A204.1 (cell line): ENCODE data around the gene IL21.
"Not testable (repeated sequence)": the region's sequence is repeated elsewhere in the genome, so short reads cannot be mapped to it uniquely, and the experiment has no call there.

ENCODE experiments used
- FAIRE-seq: peaks from 2 replicates; lab custom pipeline; 2012; peaks lifted over from hg19 to GRCh38; lab: Jason Lieb, UNC

Gene IL21

DNA sequence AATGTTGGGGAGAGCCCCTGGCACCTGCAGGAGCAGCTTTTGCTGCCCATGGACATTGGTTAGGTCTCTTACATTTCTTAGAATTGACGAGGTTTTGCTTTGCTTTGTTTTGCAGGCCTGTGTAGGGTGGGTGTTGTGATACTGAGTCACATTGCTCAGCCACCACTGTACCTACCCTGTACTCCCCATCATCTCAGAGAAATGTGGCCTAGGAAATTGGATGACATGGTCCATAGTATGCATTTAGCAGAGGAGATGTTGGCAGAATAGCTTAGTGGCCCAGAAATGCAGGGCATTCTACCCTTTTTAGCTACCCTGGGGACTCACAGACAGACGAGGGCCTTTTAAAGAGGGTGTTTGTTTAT lies 43.7 kb downstream of the IL21 start:
- no peak for FAIRE-seq

DNA sequence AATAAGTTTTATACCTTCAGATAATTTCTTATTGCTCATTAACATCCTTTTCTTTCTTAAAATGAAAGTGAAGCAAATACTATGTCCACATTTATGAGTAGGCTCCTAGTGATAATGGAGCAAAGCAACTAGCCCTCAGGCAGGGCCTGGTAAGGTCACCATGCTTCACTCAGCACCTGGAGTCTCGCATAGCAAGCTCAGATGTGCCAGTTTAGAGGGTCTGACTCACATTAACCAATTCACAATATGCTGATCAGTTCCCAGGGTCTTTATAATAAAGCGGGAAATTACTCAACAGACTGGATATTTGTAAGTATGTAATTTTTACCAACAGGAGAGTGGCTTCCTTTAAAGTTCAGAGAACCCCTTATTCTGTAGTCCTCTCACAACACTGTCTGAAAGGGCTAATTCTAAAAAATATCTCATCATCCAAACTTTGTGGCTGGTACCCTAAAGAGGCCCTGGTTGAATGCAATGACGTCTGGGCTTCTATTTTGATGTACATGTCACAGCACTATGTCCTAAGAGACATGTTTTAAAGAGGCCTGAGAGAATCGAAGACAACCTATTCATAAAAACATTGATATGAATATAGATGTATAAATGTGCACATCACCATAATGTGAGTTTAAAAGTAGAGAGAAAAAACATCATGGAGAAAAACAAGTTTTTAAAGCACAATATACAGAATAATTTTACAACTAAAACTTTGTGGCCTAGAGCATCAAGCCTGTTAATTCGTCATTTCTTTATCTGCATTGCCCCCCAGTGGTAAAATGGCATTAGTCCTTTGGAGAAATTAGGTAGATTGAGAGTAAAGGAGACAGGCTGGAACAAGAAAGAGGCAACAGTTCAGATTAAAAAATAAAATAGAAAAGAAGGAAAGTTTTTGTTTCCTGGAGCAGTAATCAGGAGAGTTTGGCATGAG lies 44.3 kb downstream of the IL21 start:
- FAIRE-seq: peak; percentile 98

DNA sequence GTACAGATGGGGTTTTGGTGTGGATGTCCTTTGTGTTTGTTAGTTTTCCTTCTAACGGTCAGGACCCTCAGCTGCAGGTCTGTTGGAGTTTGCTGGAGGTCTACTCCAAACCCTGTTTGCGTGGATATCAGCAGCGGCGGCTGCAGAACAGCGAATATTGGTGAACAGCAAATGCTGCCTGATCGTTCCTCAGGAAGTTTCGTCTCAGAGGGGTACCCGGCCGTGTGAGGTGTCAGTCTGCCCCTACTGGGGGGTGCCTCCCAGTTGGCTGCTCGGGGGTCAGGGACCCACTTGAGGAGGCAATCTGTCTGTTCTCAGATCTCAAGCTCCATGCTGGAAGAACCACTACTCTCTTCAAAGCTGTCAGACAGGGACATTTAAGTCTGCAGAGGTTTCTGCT lies 46.5 kb downstream of the IL21 start:
- not testable (repeated sequence) for FAIRE-seq

DNA sequence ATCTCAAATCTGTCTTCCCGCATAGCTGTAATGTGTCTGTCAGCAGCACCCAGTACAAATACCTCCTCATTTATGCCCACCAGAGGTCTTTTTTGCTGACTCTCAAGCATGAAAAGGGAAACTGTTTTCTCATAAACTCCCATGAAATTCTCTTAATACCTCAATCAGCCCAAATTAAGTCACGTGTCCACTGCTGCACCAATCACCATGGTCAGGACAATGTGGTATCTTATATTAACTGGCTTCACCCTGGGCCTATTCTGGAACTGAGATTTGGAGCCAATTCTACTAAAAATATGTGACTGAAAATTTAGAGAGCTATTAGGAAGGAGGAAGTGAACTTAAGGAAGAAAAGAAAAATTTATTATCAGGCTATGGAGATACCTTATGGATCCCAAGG lies 58.4 kb downstream of the IL21 start:
- no peak for FAIRE-seq
